22Rv1 (cell line): Measurements from ENCODE around the gene FAS.
A peak's percentile ranks its signal among the peaks of the same experiment; 100 is the strongest.

Source experiments
- H3K27ac ChIP-seq: fragments of 450-650 bp; 2 replicates; pipeline ENCODE4 v1.5.1; 2017
- ZFX ChIP-seq: fragments of 450-650 bp; IDR thresholded peaks from 2 replicates; pipeline ENCODE4 v1.6.1; 2017; ENCODE audit warnings: antibody characterized with exemption, borderline replicate concordance
- TF ChIP-seq, protein P1 (sequence below): fragments of 450-650 bp; IDR thresholded peaks from 2 replicates; pipeline ENCODE4 v1.5.1; 2017; ENCODE audit warnings: mild to moderate bottlenecking

The FAS gene

DNA sequence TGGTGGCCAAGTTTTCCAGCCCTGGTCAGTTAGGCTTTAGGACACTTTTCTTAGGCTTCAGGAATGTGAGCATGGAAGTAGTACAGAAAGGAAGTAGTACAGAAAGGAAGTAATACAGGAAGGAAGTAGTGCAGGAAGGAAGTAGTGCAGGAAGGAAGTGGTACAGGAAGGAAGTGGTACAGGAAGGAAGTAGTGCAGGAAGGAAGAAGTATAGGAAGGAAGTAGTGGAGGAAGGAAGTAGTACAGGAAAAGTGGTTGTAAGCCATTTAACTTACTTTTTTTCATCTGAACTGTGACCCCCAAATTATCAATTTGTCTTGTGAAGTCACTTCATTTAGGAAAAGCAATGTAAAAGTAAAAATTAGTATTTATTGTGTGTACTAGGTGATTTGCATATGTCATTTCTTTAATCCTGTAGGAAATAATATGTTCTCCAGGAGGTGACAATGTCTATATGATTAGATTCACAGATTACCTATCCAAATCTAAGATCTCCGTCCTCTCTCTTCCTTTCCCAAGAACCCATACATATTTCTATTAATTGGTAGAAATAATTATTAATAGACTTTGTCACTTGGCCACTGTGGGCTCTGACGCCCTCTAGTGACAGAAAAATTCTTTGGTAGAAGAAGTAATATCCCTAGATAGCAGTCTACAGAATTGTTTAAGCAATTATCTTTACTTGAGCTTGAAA, 3.9 kb upstream of the FAS start:
- H3K27ac ChIP-seq, result no peak overlapping the region
- TF ChIP-seq ZFX, result no peak
- TF ChIP-seq, protein P1, sequence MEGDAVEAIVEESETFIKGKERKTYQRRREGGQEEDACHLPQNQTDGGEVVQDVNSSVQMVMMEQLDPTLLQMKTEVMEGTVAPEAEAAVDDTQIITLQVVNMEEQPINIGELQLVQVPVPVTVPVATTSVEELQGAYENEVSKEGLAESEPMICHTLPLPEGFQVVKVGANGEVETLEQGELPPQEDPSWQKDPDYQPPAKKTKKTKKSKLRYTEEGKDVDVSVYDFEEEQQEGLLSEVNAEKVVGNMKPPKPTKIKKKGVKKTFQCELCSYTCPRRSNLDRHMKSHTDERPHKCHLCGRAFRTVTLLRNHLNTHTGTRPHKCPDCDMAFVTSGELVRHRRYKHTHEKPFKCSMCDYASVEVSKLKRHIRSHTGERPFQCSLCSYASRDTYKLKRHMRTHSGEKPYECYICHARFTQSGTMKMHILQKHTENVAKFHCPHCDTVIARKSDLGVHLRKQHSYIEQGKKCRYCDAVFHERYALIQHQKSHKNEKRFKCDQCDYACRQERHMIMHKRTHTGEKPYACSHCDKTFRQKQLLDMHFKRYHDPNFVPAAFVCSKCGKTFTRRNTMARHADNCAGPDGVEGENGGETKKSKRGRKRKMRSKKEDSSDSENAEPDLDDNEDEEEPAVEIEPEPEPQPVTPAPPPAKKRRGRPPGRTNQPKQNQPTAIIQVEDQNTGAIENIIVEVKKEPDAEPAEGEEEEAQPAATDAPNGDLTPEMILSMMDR, result peak; percentile 95

DNA sequence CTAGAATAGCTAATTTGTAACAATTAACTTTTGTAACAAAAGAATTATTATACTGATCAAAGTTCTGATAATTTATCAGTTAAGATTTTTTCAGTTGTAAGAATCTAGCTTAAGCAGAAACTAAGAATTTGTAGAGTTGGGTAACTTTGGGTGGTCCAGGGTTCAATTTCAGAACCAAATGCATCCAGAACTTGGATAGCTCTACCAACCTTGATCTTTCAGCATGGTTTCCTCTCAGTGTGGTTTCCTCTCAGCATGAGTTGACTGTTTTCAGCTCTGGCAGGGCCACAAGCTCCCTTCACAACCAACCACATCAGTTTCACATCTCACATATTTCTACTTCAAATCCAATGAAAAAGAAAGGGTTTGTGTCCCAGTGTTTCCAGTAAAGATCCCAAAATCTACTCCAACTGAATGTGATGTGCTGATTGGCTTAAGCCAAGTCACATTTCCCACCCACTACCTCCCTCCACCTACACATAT, 3.3 kb upstream of the FAS start:
- H3K27ac ChIP-seq, result no peak overlapping the region
- TF ChIP-seq, protein P1, result peak; percentile 62
- TF ChIP-seq ZFX, result no peak

DNA sequence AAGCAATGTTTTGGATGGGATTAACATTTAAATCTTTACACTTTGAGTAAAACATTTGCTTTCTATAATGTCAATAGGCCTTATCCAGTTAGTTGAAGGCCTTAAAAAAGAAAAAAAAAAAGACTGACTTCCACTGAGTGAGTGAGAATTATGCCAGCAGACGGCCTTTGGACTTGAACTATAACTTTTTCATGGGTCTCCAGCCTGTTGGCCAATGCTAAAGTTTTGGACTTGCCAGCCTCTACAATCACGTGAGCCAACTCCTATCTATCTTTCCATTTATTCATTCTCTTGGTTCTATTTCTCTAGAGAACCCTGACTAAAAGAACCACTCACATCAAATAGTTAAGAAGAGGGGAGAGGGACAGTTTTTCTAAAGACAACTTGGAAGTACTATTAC, 2.8 kb upstream of the FAS start:
- TF ChIP-seq ZFX, result no peak
- TF ChIP-seq, protein P1, result no peak
- H3K27ac ChIP-seq, result no peak overlapping the region

DNA sequence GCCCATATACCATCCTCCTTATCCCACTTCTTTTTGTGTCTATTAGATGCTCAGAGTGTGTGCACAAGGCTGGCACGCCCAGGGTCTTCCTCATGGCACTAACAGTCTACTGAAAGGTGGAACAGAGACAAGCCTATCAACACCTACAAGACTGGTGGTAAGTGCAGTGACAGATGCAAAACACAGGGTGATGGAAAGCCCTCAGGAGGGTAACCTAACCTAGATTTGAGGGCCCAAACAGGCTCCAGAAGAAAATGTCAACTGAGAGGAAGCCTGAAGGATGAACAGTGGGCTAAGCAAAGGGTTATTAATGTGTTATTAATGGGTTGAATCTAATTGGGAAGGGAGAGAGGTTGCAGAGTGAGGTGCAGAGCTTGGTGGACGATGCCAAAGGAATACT, 1.2 kb upstream of the FAS start:
- H3K27ac ChIP-seq, result no peak overlapping the region
- TF ChIP-seq, protein P1, result no peak
- no peak for TF ChIP-seq ZFX

DNA sequence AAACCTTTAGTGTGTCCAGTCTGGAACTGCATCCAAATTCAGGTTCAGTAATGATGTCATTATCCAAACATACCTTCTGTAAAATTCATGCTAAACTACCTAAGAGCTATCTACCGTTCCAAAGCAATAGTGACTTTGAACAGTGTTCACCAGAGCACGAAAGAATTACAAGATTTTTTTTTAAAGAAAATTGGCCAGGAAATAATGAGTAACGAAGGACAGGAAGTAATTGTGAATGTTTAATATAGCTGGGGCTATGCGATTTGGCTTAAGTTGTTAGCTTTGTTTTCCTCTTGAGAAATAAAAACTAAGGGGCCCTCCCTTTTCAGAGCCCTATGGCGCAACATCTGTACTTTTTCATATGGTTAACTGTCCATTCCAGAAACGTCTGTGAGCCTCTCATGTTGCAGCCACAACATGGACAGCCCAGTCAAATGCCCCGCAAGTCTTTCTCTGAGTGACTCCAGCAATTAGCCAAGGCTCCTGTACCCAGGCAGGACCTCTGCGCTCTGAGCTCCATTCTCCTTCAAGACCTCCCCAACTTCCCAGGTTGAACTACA, 694 bp upstream of the FAS start:
- TF ChIP-seq, protein P1, result no peak
- no peak for TF ChIP-seq ZFX
- H3K27ac ChIP-seq, result no peak overlapping the region

DNA sequence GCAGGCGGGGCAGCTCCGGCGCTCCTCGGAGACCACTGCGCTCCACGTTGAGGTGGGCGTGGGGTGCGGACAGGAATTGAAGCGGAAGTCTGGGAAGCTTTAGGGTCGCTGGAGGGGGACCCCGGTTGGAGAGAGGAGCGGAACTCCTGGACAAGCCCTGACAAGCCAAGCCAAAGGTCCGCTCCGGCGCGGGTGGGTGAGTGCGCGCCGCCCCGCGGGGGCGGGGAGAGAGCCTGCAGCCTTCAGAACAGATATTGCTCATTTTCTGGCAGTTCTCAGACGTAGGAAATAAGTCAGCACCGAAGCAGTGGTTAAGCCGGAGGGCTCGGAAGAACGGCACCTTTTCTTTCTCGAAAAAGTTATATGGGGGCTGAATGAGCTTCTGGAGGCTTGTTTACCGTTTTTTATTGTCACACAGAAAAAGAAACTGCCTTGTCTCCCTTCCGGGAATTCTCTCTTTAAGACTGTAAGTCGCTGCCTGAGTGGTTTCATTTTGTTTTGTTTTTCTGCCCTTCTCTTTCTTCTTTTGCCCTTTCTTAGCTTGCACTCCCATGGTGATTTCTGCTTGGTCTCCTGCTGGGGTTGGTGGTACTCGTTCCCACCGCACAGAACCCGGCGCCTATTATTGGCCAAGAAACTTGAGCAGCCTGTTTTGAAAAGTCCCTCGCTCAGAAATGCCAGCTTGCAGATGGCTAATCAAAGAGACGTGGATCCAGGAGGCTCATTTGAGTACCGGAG, 732 bp downstream of the FAS start:
- H3K27ac ChIP-seq, result peak overlapping the region; percentile 70
- TF ChIP-seq ZFX, result no peak
- TF ChIP-seq, protein P1, result 0 out of 2 replicates have a peak, but pooled peaks have one; percentile 35

DNA sequence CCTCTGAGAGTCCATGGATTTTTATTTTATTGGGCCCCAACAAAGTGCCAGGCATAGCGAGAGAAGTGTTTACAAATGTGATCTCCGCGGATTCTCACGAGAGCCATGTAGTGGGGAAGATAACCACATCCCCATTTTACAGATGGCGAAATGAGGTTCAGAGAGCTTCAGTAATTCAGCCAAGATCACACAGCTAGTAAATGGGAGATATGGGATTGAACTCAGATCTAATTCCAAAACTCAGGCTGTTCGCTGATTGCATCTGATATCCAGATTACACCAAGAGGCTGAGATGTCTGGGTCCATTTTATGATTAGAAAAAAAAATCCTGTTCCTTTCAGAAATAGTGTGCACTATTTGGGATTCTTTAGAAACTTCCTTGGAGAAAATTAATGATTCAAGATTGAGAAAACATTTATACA, 1.3 kb downstream of the FAS start:
- TF ChIP-seq, protein P1, result no peak
- TF ChIP-seq ZFX, result no peak
- H3K27ac ChIP-seq, result peak overlapping the region; percentile 70
